ACC112 (cell line): Measurements from ENCODE around the gene COQ5.

Source experiments
- H2AFZ ChIP-seq: fragments of 200-600 bp; sonication (generic); one replicate; pipeline ENCODE4 v1.6.0; 2017; ENCODE audit warnings: antibody characterized with exemption, low read length; ENCODE audit not compliant: unreplicated experiment
- H3K27ac ChIP-seq: fragments of 200-600 bp; sonication (generic); 2 replicates; pipeline ENCODE4 v1.5.1; 2014; ENCODE audit warnings: low read depth, mild to moderate bottlenecking, antibody characterized with exemption, low read length, moderate library complexity
- H3K27me3 ChIP-seq: fragments of 200-600 bp; sonication (generic); 2 replicates; pipeline ENCODE4 v1.6.1; 2014; ENCODE audit warnings: mild to moderate bottlenecking, antibody characterized with exemption, low read length, moderate library complexity, mixed read lengths; ENCODE audit not compliant: insufficient read depth
- H3K36me3 ChIP-seq: fragments of 200-600 bp; sonication (generic); 2 replicates; pipeline ENCODE4 v1.6.1; 2016; ENCODE audit warnings: mild to moderate bottlenecking, antibody characterized with exemption, low read length, moderate library complexity, mixed read lengths; ENCODE audit not compliant: insufficient read depth
- H3K4me1 ChIP-seq: fragments of 200-600 bp; sonication (generic); one replicate; pipeline ENCODE4 v1.6.1; 2016; ENCODE audit warnings: low read length, mixed read lengths; ENCODE audit not compliant: insufficient read depth, unreplicated experiment, control insufficient read depth
- H3K4me3 ChIP-seq: fragments of 200-600 bp; sonication (generic); 2 replicates; pipeline ENCODE4 v1.5.1; 2014; ENCODE audit warnings: mild to moderate bottlenecking, low read depth, low read length
- H3K79me2 ChIP-seq: fragments of 200-600 bp; sonication (generic); one replicate; pipeline ENCODE4 v1.6.0; 2016; ENCODE audit warnings: low read length; ENCODE audit not compliant: control insufficient read depth, unreplicated experiment, insufficient read depth

Gene COQ5

GRCh38 chr12:120453977-120454376 lies 75.0 kb downstream of the COQ5 start:
- no peaks in the 10 kb centered on the region for H3K4me1 ChIP-seq
- H3K4me3 ChIP-seq: no peak overlapping the region
- H2AFZ ChIP-seq: no peak overlapping the region
- H3K36me3 ChIP-seq: peaks cover 12% of the 10 kb centered on the region
- H3K27me3 ChIP-seq: no peaks in the 10 kb centered on the region
- H3K27ac ChIP-seq: no peak overlapping the region
- H3K79me2 ChIP-seq: peaks cover 15% of the 10 kb centered on the region
